Measurements from ENCODE around the gene ADAMTS15. TPM values are rescaled to one million over a fixed set of nuclear protein-coding genes. Genes with fewer than 3 reads are reported as not detected.

The ADAMTS15 gene
- total RNA-seq, 2 experiments from 2014 or later: not detected

GRCh38 chr11:130418756-130419155 lies 29.7 kb upstream of the ADAMTS15 start:
- no peak overlapping the region for H3K4me2 ChIP-seq (ENCODE audit: low read length)
- H4K20me1 ChIP-seq (ENCODE audit: insufficient read depth, low read length): no peaks in the 10 kb centered on the region
- no peaks in the 10 kb centered on the region for H3K9me3 ChIP-seq (ENCODE audit: low read length)
- no peak for DNase-seq (ENCODE audit: low spot score)
- no peak overlapping the region for H3K27ac ChIP-seq (ENCODE audit: low read depth, low read length, poor library complexity, severe bottlenecking)
- H2AFZ ChIP-seq (ENCODE audit: low read length): no peak overlapping the region
- TF ChIP-seq, protein P1, sequence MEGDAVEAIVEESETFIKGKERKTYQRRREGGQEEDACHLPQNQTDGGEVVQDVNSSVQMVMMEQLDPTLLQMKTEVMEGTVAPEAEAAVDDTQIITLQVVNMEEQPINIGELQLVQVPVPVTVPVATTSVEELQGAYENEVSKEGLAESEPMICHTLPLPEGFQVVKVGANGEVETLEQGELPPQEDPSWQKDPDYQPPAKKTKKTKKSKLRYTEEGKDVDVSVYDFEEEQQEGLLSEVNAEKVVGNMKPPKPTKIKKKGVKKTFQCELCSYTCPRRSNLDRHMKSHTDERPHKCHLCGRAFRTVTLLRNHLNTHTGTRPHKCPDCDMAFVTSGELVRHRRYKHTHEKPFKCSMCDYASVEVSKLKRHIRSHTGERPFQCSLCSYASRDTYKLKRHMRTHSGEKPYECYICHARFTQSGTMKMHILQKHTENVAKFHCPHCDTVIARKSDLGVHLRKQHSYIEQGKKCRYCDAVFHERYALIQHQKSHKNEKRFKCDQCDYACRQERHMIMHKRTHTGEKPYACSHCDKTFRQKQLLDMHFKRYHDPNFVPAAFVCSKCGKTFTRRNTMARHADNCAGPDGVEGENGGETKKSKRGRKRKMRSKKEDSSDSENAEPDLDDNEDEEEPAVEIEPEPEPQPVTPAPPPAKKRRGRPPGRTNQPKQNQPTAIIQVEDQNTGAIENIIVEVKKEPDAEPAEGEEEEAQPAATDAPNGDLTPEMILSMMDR (conservative IDR thresholded peaks at IDR 0.05; ENCODE audit: low read length): no peak
- no peak for TF ChIP-seq EZH2phosphoT487 (IDR thresholded peaks at IDR 0.05; ENCODE audit: borderline replicate concordance, low read depth, low read length)
- no peaks in the 10 kb centered on the region for H3K4me1 ChIP-seq (ENCODE audit: insufficient read depth, low read length, poor library complexity, severe bottlenecking)
- no peaks in the 10 kb centered on the region for H3K79me2 ChIP-seq (ENCODE audit: insufficient read depth, low read depth, low read length)
- H3K36me3 ChIP-seq (ENCODE audit: insufficient read depth, low read length): no peaks in the 10 kb centered on the region
- H3K9me2 ChIP-seq (ENCODE audit: insufficient read depth, low read length): no peaks in the 10 kb centered on the region
- intact Hi-C loops (cut with micrococcal nuclease; ENCODE audit: unreplicated experiment): no loop called here
- no TSS peak for BruUV-seq (replicated peaks)
- POLR2A ChIA-PET: no interaction called here
- CTCF ChIA-PET (ENCODE audit: unreplicated experiment): no interaction called here
- no peak overlapping the region for H3K4me3 ChIP-seq (ENCODE audit: low read depth, low read length, poor library complexity, severe bottlenecking)

GRCh38 chr11:130420478-130421198 lies 27.8 kb upstream of the ADAMTS15 start:
- no peak overlapping the region for H3K4me3 ChIP-seq (ENCODE audit: low read depth, low read length, poor library complexity, severe bottlenecking)
- no peaks in the 10 kb centered on the region for H3K4me1 ChIP-seq (ENCODE audit: insufficient read depth, low read length, poor library complexity, severe bottlenecking)
- no peak for TF ChIP-seq EZH2phosphoT487 (IDR thresholded peaks at IDR 0.05; ENCODE audit: borderline replicate concordance, low read depth, low read length)
- TF ChIP-seq, protein P1 (conservative IDR thresholded peaks at IDR 0.05; ENCODE audit: low read length): no peak
- no peaks in the 10 kb centered on the region for H3K9me2 ChIP-seq (ENCODE audit: insufficient read depth, low read length)
- H3K27ac ChIP-seq (ENCODE audit: low read depth, low read length, poor library complexity, severe bottlenecking): no peak overlapping the region
- intact Hi-C loops (cut with micrococcal nuclease; ENCODE audit: unreplicated experiment): no loop called here
- ChIA-PET CTCF (ENCODE audit: unreplicated experiment) (no interaction called here), POLR2A (no interaction called here)
- H2AFZ ChIP-seq (ENCODE audit: low read length): no peak overlapping the region
- no peak overlapping the region for H3K4me2 ChIP-seq (ENCODE audit: low read length)
- no peaks in the 10 kb centered on the region for H3K9me3 ChIP-seq (ENCODE audit: low read length)
- no peaks in the 10 kb centered on the region for H3K36me3 ChIP-seq (ENCODE audit: insufficient read depth, low read length)
- no peaks in the 10 kb centered on the region for H4K20me1 ChIP-seq (ENCODE audit: insufficient read depth, low read length)
- no TSS peak for BruUV-seq (replicated peaks)
- H3K79me2 ChIP-seq (ENCODE audit: insufficient read depth, low read depth, low read length): no peaks in the 10 kb centered on the region
- no peak for DNase-seq (ENCODE audit: low spot score)

GRCh38 chr11:130421199-130421585 lies 27.3 kb upstream of the ADAMTS15 start:
- no peaks in the 10 kb centered on the region for H3K9me2 ChIP-seq (ENCODE audit: insufficient read depth, low read length)
- no peak overlapping the region for H3K27ac ChIP-seq (ENCODE audit: low read depth, low read length, poor library complexity, severe bottlenecking)
- H3K9me3 ChIP-seq (ENCODE audit: low read length): no peaks in the 10 kb centered on the region
- no peaks in the 10 kb centered on the region for H3K79me2 ChIP-seq (ENCODE audit: insufficient read depth, low read depth, low read length)
- H3K4me3 ChIP-seq (ENCODE audit: low read depth, low read length, poor library complexity, severe bottlenecking): no peak overlapping the region
- H2AFZ ChIP-seq (ENCODE audit: low read length): no peak overlapping the region
- ChIA-PET CTCF (ENCODE audit: unreplicated experiment) (no interaction called here), POLR2A (no interaction called here)
- intact Hi-C loops (cut with micrococcal nuclease; ENCODE audit: unreplicated experiment): no loop called here
- TF ChIP-seq EZH2phosphoT487 (IDR thresholded peaks at IDR 0.05; ENCODE audit: borderline replicate concordance, low read depth, low read length): no peak
- TF ChIP-seq, protein P1 (conservative IDR thresholded peaks at IDR 0.05; ENCODE audit: low read length): no peak
- no peaks in the 10 kb centered on the region for H4K20me1 ChIP-seq (ENCODE audit: insufficient read depth, low read length)
- no peaks in the 10 kb centered on the region for H3K4me1 ChIP-seq (ENCODE audit: insufficient read depth, low read length, poor library complexity, severe bottlenecking)
- BruUV-seq (replicated peaks): no TSS peak
- no peaks in the 10 kb centered on the region for H3K36me3 ChIP-seq (ENCODE audit: insufficient read depth, low read length)
- DNase-seq (ENCODE audit: low spot score): no peak
- H3K4me2 ChIP-seq (ENCODE audit: low read length): no peak overlapping the region
